SH-SY5Y (cell line): ENCODE measurements around the gene OSBPL8.

Experiments used
- GATA2 ChIP-seq: IDR thresholded peaks from 2 replicates; pipeline ENCODE4 v1.6.1; 2011; ENCODE audit warnings: mild to moderate bottlenecking, low read depth, low read length
- GATA3 ChIP-seq: IDR thresholded peaks from 2 replicates; pipeline ENCODE4 v1.6.1; 2011; ENCODE audit warnings: low read depth, mild to moderate bottlenecking, low read length, moderate library complexity

GRCh38 chr12:76356071-76356470, 203.5 kb downstream of the OSBPL8 start:
- TF ChIP-seq GATA3 (no peak), GATA2 (no peak)
